ENCODE measurements around the gene WDCP. TPM values are rescaled to one million over a fixed set of nuclear protein-coding genes. Genes with fewer than 3 reads are reported as not detected.

WDCP gene
- total RNA-seq, 1 donor from 2014 or later: 20.0 TPM

DNA sequence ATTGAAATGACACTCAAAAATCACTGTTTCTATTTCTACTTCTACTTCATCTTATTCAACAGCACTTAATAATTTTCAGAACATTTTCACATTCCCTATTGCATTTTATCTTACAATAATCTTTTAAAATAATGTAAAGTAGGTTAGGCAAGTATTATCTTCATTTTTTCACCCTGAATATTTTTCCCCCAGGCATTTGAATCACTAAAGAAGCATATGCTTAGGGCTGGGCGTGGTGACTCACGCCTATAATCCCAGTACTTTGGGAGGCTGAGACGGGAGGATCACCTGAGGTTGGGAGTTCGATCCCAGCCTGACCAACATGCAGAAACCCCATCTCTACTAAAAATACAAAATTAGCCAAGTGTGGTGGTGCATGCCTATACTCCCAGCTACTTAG, 6.7 kb downstream of the WDCP start:
- DNase-seq (no peak), ATAC-seq (ENCODE audit: low read depth) (no peak)
- TF ChIP-seq, protein P1, sequence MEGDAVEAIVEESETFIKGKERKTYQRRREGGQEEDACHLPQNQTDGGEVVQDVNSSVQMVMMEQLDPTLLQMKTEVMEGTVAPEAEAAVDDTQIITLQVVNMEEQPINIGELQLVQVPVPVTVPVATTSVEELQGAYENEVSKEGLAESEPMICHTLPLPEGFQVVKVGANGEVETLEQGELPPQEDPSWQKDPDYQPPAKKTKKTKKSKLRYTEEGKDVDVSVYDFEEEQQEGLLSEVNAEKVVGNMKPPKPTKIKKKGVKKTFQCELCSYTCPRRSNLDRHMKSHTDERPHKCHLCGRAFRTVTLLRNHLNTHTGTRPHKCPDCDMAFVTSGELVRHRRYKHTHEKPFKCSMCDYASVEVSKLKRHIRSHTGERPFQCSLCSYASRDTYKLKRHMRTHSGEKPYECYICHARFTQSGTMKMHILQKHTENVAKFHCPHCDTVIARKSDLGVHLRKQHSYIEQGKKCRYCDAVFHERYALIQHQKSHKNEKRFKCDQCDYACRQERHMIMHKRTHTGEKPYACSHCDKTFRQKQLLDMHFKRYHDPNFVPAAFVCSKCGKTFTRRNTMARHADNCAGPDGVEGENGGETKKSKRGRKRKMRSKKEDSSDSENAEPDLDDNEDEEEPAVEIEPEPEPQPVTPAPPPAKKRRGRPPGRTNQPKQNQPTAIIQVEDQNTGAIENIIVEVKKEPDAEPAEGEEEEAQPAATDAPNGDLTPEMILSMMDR (IDR thresholded peaks at IDR 0.05): no peak
- Mint-ChIP-seq H3K4me3 (no peak overlapping the region), H3K9me3 (no peaks in the 10 kb centered on the region), H3K27ac (no peak overlapping the region), H3K27me3 (no peaks in the 10 kb centered on the region), H3K4me1 (peaks cover 9% of the 10 kb centered on the region), H3K36me3 (ENCODE audit: low read depth) (peaks cover 35% of the 10 kb centered on the region)
- CTCF ChIA-PET: no interaction called here
- POLR2A ChIA-PET: interaction anchor here (0.6 kb wide), 1 partner anchor 10 kb away, joined by 3 read pairs; no protein-coding TSS in a partner anchor
- intact Hi-C loops (cut with micrococcal nuclease): no loop called here

DNA sequence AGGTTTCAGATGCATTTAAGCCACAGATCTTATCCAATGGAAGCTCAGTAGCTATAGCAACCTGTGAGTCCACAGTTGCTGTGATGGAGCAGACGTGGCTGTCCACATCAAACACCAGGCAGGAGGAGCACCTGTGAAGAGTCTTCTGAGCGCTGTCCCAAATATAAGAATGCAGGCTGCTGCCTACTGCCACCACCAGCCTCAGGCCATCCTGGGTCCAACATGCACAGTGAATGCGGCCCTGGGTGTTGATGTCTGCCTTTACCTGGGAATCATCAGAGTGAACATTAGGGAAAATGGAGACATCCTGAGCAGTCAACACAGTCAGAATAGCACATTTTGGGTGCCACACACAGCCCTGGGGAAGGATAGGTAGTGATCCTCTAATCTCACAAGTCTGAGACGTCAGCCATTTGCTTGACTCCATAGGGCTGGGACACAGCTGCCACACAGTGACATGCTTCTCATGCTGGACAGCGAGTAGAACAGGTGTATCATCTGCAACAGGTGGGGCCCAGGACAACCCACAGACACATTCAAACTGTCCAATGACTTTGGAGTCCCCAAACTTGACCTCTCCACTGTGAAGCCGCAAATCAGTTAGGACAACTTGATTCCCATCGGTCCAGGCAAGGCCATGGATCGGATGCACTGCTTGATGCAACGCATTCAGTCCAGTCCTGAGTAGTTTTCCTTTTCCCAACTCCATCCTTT, 8.2 kb downstream of the WDCP start:
- no peak overlapping the region for H3K4me3 Mint-ChIP-seq
- no peak overlapping the region for H3K27ac Mint-ChIP-seq
- H3K27me3 Mint-ChIP-seq: no peaks in the 10 kb centered on the region
- intact Hi-C loops (cut with micrococcal nuclease): no loop called here
- TF ChIP-seq, protein P1 (IDR thresholded peaks at IDR 0.05): no peak
- H3K9me3 Mint-ChIP-seq: no peaks in the 10 kb centered on the region
- CTCF ChIA-PET: interaction anchor here (0.7 kb wide), 1 partner anchor 216 kb away, joined by 3 read pairs; no protein-coding TSS in a partner anchor
- H3K4me1 Mint-ChIP-seq: peaks cover 6% of the 10 kb centered on the region
- POLR2A ChIA-PET: no interaction called here
- DNase-seq (no peak), ATAC-seq (ENCODE audit: low read depth) (no peak)
- peaks cover 37% of the 10 kb centered on the region for H3K36me3 Mint-ChIP-seq (ENCODE audit: low read depth)

DNA sequence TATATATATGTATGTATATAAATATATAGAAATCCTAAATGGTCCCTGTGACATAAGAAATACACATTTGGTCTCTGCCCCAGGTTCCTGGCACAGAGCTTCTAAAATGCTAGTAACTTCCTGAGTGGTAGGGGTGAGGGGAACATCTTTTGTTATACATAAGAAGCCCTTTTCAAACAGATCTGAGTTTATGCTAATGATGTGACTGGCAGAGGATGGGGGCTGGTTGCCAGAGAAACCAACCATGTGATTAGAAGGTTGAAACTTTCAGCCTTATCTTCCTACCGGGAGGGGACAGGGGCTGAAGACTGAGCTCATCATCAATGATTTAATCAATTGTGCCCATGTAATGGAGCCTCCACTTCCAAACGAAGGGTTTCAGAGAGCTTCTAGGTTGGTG, 21.0 kb downstream of the WDCP start:
- TF ChIP-seq, protein P1 (IDR thresholded peaks at IDR 0.05): no peak
- H3K36me3 Mint-ChIP-seq (ENCODE audit: low read depth): peaks cover 70% of the 10 kb centered on the region
- H3K4me3 Mint-ChIP-seq: no peak overlapping the region
- DNase-seq (no peak), ATAC-seq (ENCODE audit: low read depth) (no peak)
- H3K27me3 Mint-ChIP-seq: no peaks in the 10 kb centered on the region
- intact Hi-C loops (cut with micrococcal nuclease): no loop called here
- ChIA-PET CTCF (interaction anchor here (1.9 kb wide), 1 partner anchor 99 kb away, joined by 4 read pairs; the partner anchor contains the start of gene ATAD2B), POLR2A (no interaction called here)
- no peaks in the 10 kb centered on the region for H3K4me1 Mint-ChIP-seq
- H3K27ac Mint-ChIP-seq: no peak overlapping the region
- no peaks in the 10 kb centered on the region for H3K9me3 Mint-ChIP-seq

- no peaks in the 10 kb centered on the region for H3K4me1 Mint-ChIP-seq
- H3K27me3 Mint-ChIP-seq: no peaks in the 10 kb centered on the region
- H3K27ac Mint-ChIP-seq: no peak overlapping the region
- H3K36me3 Mint-ChIP-seq (ENCODE audit: low read depth): peaks cover 59% of the 10 kb centered on the region
- no peaks in the 10 kb centered on the region for H3K9me3 Mint-ChIP-seq
- ChIA-PET POLR2A (no interaction called here), CTCF (interaction anchor here (1.9 kb wide), 1 partner anchor 98 kb away, joined by 4 read pairs; the partner anchor contains the start of gene ATAD2B)
- H3K4me3 Mint-ChIP-seq: no peak overlapping the region
- no peak for DNase-seq
- TF ChIP-seq, protein P1 (IDR thresholded peaks at IDR 0.05): no peak
- intact Hi-C loops (cut with micrococcal nuclease): no loop called here
- no peak for ATAC-seq (ENCODE audit: low read depth)
Observed at GRCh38 chr2:24024996-24025663, 22.1 kb downstream of the WDCP start.

GRCh38 chr2:24024018-24024417, 23.2 kb downstream of the WDCP start:
- TF ChIP-seq, protein P1 (IDR thresholded peaks at IDR 0.05): no peak
- H3K4me1 Mint-ChIP-seq: no peaks in the 10 kb centered on the region
- CTCF ChIA-PET: no interaction called here
- POLR2A ChIA-PET: no interaction called here
- no peaks in the 10 kb centered on the region for H3K9me3 Mint-ChIP-seq
- DNase-seq: no peak
- ATAC-seq (ENCODE audit: low read depth): no peak
- intact Hi-C loops (cut with micrococcal nuclease): no loop called here
- H3K27ac Mint-ChIP-seq: no peak overlapping the region
- no peaks in the 10 kb centered on the region for H3K27me3 Mint-ChIP-seq
- H3K36me3 Mint-ChIP-seq (ENCODE audit: low read depth): peaks cover 48% of the 10 kb centered on the region
- H3K4me3 Mint-ChIP-seq: no peak overlapping the region

All from activated B cell treated with CpG ODN at 0.5 μM for 24 hours (primary cell).